Right ventricle myocardium inferior (tissue), 1 donor: ENCODE results near the gene NRROS. TPM values are rescaled to one million over a fixed set of nuclear protein-coding genes. Genes with fewer than 3 reads are reported as not detected.

Source experiments
- ATAC-seq: fragments of 200-7000 bp; cut with Tn5 transposase; one replicate; pipeline ENCODE4 v1.9.1; 2020; ENCODE audit warnings: mild to moderate bottlenecking, moderate library complexity
- DNase-seq: peaks from one replicate; pipeline ENCODE4 v3.0.0; 2021; ENCODE audit errors: missing footprints
- intact Hi-C: fragments of 100-400 bp; cut with DNase I; formaldehyde crosslinking; loops from one replicate; pipeline ENCODE4 v1.11.0; 2022
- total RNA-seq: library from RNA; stranded (reverse); fragmentation: NEBNext Ultra II Directional; extraction: Animal tissue kit (Norgen Biotek cat#: 25700); gene quantifications from one replicate; pipeline ENCODE4 v1.2.1, GENCODE V29; 2021
- donor health status: DM: no; HTN: yes; CAD: no; lungs with severe emphysema.

Gene NRROS
- total RNA-seq, 1 donor from 2014 or later, result 3.1 TPM

- intact Hi-C loops, result no loop called here
- no peak for DNase-seq
These were observed 23.4 kb downstream of the NRROS start for GRCh38 chr3:196662711-196663571.

DNA sequence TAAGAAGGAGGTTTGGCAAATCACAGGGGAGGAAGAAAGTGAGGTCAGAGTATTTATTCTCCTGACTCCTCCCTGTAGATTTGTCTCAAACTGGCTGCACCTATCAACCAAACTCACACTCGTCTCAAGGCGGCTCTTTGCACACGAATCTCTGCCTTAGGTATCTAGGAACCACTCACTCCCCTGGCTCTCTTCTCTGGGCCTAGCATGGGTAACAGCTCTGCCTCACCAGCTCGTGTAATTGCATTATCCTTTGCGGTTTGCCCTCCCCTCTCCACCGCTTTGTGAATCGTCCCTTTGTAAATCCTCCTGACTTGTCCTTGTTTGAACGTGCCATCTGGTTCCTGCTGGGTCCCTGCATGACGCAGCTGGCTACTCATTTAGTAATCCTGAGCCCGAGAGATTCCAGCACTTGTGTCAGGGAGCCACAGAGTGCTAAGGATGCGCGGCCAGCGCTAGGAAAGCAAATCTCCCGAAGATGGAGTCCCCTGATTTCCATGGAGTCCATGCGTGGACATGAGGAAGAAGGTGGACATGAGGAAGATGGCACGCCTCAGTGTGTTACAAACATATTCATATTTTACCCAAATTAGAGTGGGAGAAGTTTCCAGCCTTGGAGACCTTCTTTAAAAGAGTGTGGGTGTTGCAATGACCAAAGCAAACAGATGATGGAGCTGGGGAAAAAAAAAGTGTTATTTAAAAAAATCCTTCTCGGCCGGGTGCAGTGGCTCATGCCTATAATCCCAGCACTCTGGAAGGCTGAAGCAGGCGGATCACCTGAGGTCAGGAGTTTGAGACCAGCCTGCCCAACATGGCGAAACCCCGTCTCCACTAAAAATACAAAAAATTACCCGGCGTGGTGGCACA is 26.7 kb downstream of the NRROS start:
- ATAC-seq (peak; percentile 35), DNase-seq (no peak)
- intact Hi-C loops, result no loop called here

More at GRCh38 chr3:196662711-196663571, 23.4 kb downstream of the NRROS start:
- ATAC-seq, result no peak

DNA sequence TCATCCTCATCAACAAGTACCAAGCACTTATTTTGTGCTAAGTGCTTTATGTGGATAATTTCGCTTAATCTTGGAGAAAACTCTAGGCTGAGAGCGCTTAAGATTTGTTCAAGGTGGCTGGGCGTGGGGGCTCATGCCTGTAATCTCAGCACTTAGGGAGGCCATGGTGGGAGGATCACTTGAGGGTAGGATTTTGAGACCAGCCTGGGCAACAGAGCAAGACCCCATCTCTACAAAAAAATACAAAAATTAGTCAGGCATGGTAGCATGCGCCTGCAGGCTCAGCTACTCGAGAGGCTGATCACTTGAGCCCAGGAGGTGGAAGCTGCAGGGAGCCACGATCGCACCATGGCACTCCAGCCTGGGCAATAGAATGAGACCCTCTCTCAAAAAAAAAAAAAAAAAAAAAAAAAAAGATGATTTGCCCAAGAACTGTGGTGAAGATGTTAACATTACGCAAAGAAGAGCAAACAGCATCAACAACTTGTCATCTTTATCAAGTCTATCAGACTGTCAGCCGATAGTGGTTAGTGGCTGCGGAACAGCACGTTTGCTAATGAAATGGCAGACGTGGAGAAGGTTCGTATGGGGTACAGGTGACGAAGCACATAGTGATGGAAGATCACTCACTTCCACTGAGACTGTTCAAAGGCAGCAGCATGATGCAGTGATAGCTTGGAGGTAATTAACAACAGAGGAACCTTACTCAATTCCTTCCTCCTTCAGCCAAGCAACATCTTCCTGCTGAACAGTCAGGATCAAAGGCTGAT is 27.7 kb downstream of the NRROS start:
- ATAC-seq, result no peak
- intact Hi-C loops, result no loop called here
- no peak for DNase-seq

DNA sequence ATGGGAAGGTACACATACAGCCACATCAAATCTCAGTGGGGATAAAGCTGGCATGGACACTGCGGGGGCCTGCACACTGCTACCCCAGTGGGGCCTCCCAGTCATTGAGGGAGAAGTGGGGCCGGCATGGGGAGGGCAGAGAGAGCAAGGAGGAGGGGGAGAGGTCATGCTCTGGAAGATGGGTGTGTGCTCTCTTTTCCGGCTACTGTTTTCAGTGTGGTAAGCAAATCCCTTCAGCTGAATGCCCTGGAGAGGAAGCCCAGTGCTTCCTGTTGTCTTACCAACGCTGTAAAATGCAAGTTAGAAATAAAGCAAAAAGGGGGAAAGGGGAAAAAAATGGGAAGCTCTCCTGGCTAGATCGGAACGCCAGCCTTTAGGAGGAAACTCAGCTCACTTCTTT is 30.8 kb downstream of the NRROS start:
- DNase-seq, result no peak
- ATAC-seq, result peak; percentile 76
- intact Hi-C loops, result loop anchor here (5.0 kb wide), 1 partner anchor 33 kb away; the partner anchor contains the start of gene NRROS

DNA sequence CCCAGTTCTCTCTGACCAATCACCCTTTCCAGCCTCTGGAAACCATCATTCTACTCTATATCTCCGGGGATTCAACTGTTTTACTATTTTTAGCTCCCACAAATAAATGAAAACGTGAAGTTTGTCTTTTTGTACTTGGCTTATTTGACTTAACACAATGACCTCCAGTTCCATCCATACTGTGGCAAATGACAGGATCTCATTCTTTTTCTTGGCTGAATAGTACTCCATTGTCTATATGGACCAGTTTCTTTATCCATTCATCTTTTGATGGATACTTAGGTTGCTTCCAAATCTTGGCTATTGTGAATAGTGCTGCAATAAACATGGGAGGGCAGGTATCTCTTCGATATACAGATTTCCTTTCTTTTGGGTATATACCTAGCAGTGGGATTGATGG is 34.1 kb downstream of the NRROS start:
- intact Hi-C loops, result loop anchor here (5.0 kb wide), 1 partner anchor 36 kb away; the partner anchor contains the start of gene NRROS
- ATAC-seq (no peak), DNase-seq (no peak)

DNA sequence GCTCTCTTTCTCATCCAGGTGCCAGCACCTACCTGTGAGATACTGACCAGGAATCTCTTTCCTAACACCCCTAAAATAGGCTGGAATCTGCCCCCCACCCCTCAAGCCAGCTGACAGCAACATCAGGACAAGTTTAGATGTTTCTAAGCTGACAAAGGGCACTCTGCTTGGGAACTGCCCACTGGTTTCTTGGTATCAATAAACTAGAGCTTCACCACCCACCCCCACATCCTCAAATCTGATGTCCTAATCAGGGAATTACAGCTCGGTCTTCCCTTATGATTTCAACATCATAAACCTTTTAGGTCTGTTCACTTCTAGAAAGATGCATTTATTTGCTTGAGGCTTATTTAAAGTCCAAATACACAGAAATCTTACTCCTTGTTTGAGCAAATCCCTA is 37.9 kb downstream of the NRROS start:
- intact Hi-C loops, result no loop called here
- no peak for DNase-seq
- no peak for ATAC-seq

DNA sequence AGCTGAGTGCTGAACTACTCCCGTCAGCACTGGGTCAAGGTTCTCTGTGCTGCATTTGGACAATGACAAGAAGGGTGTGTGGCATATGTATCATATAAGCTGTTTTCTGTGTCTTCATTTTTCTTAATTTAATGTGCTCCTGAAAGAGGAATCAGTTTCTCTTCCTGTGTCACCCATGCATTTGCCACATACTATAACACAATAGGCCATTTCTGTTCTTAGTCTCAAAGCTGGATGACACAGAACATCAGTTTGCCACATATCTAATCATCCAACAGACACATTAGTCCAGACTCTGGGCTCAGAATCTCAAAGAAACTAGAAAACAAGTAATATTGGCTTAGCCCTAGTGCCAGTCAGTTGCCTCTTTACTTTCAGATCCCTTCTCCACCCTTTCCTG is 38.4 kb downstream of the NRROS start:
- DNase-seq (no peak), ATAC-seq (no peak)
- intact Hi-C loops, result no loop called here

DNA sequence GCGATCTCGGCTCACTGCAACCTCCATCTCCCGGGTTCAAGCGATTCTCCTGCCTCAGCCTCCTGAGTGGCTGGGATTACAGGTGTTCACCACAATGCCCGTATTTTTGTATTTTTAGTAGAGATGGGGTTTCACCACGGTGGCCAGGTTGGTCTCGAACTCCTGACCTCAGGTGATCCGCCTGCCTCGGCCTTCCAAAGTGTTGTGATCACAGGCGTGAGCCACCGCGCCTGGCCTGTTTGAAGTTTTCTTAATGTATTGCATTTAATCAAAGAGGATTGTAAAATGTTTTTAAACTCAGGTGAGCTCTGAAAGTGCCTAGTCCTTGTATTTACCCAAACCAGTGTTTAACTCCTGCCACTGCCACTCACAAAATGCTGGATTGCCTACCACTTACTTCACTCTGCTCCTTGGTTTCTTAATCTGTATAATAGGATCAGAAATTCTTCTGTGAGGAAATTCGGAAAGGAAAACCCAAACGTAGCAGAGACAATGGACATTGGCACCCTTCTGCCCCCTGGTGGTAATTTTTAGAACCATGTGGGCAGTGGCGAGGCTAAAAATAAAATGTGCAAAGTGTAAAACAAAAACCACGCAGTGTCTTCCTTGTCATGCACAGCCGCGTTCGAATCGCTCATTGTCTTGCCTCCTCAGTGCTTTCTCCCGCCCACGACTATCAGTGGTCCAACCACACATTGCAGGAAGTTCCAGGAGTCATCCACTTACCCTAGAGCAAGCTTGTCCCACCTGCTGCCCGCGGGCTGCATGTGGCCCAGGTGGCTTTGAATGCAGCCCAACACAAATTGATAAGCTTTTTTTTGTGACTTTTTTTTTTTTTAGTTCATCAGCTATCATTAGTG is 45.3 kb downstream of the NRROS start:
- ATAC-seq, result peak; percentile 67
- DNase-seq, result no peak
- intact Hi-C loops, result loop anchor here (1.0 to 10.0 kb wide), 2 partner anchors 75 to 150 kb away; no protein-coding TSS in a partner anchor

DNA sequence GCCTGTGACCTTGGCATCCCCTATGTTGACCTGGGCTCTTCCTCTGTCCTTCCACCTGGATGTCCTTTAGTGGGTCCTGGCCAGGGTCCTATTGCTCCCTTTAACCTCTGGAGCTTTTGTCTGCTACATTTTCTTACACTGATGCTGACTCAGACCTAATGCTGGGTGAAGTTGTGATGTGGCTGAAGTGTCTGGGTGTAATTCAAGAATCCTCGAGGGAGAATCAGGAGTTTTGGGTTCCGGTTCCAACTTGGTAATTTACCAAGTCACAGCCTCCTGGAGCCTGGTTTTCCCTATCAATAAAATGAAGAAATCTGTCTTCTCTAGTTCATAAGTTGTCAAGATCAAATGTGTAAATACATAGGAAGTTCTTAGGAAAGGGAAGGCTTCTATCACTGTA is 46.9 kb downstream of the NRROS start:
- DNase-seq, result no peak

GRCh38 chr3:196688349-196688748 is 48.9 kb downstream of the NRROS start:
- peak; percentile 81 for ATAC-seq
- DNase-seq, result peak; percentile 87
- intact Hi-C loops, result loop anchor here (10.0 kb wide), 1 partner anchor 154 kb away; no protein-coding TSS in a partner anchor

More for the DNA sequence above, 46.9 kb downstream of the NRROS start:
- ATAC-seq, result no peak
- intact Hi-C loops, result loop anchor here (10.0 kb wide), 1 partner anchor 152 kb away; no protein-coding TSS in a partner anchor

GRCh38 chr3:196689941-196690660 is 50.6 kb downstream of the NRROS start:
- no peak for ATAC-seq
- intact Hi-C loops, result loop anchor here (10.0 kb wide), 1 partner anchor 155 kb away; no protein-coding TSS in a partner anchor
- DNase-seq, result no peak

DNA sequence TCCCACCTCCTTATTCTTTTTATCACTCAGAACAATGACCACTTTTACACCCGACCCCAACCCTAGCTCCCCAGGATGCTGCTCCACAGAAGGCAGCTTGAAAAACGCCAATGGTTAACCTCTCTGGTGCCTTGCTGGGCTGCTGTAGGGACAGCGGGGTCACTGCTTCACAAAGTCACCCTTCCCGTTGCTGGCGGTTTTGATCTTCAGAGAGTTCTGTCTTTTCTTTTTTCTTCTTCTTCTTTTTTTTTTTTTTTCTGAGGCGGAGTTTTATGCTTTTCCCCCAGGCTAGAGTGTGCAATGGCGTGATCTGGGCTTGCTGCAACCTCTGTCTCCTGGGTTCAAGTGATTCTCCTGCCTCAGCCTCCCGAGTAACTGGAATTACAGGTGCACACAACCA is 51.9 kb downstream of the NRROS start:
- ATAC-seq (no peak), DNase-seq (no peak)
- intact Hi-C loops, result no loop called here

GRCh38 chr3:196694202-196694638 is 54.7 kb downstream of the NRROS start:
- intact Hi-C loops, result no loop called here
- DNase-seq (no peak), ATAC-seq (no peak)

DNA sequence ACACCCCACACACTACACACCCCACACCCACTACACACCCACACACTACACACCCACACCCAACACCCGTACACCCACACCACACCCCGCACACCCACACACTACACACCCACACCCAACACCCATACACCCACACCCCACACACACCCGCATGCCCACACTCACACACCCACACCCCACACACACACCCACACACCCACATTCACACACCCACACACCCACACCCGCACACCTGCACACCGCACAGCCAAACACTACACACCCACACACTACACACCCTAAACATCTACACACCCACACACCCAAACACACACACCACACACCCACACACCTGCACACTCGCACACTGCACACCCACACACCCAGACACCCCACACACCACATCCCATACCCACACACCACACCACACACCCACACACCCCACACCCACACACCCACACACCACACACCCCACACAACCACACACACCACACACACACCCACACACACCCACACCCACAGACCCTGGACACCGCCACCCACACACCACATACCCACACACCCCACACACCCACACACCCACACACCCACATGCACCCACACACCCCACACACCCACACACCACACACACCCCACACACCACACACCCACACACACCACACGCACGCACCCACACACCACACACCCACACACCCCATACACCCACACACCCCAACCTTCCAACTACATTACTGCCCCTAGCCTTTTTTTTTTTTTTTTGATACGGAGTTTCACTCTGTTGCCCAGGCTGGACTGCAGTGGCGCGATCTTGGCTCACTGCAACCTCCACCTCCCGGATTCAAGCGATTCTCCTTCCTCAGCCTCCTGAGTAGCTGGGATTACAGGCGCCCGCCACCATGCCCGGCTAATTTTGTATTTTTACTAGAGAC is 55.7 kb downstream of the NRROS start:
- intact Hi-C loops, result no loop called here
- ATAC-seq, result peak; percentile 34

DNA sequence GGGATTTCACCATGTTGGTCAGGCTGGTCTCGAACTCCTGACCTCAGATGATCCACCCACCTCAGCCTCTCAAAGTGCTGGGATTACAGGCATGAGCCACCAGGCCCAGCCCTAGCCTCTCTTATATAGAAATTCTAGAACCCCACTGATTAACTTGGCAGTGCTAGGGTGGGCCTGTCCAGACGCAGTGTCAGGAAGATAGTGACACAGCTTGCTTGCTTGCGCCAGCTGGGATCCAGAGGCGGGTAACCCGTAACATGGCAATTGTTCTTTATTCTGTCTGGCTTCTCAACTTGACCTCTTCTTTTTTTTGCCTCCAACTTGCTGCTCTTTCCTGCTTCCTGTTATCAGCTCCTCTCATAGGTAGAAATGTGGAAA is 56.3 kb downstream of the NRROS start:
- ATAC-seq (no peak), DNase-seq (no peak)
- intact Hi-C loops, result no loop called here

More for the DNA sequence above, 55.7 kb downstream of the NRROS start:
- DNase-seq, result no peak

- no peak for DNase-seq
These were observed 57.8 kb downstream of the NRROS start for GRCh38 chr3:196697270-196697669.

More at GRCh38 chr3:196697270-196697669, 57.8 kb downstream of the NRROS start:
- intact Hi-C loops, result no loop called here
- ATAC-seq, result no peak
